ENCODE measurements around the gene LGR4. TPM values are rescaled to one million over a fixed set of nuclear protein-coding genes. Genes with fewer than 3 reads are reported as not detected.
"Not testable (repeated sequence)": the region's sequence is repeated elsewhere in the genome, so short reads cannot be mapped to it uniquely, and the experiment has no call there.

The LGR4 gene, protein sequence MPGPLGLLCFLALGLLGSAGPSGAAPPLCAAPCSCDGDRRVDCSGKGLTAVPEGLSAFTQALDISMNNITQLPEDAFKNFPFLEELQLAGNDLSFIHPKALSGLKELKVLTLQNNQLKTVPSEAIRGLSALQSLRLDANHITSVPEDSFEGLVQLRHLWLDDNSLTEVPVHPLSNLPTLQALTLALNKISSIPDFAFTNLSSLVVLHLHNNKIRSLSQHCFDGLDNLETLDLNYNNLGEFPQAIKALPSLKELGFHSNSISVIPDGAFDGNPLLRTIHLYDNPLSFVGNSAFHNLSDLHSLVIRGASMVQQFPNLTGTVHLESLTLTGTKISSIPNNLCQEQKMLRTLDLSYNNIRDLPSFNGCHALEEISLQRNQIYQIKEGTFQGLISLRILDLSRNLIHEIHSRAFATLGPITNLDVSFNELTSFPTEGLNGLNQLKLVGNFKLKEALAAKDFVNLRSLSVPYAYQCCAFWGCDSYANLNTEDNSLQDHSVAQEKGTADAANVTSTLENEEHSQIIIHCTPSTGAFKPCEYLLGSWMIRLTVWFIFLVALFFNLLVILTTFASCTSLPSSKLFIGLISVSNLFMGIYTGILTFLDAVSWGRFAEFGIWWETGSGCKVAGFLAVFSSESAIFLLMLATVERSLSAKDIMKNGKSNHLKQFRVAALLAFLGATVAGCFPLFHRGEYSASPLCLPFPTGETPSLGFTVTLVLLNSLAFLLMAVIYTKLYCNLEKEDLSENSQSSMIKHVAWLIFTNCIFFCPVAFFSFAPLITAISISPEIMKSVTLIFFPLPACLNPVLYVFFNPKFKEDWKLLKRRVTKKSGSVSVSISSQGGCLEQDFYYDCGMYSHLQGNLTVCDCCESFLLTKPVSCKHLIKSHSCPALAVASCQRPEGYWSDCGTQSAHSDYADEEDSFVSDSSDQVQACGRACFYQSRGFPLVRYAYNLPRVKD
- 0.83 TPM for polyA plus RNA-seq (2012; ENCODE audit: low read depth, missing spikeins)

GRCh38 chr11:27472398-27473016, at the start of gene LGR4:
TSS of gene LGR4 (minus strand) at chr11:27472790. CDS start at chr11:27472302, 488 bp downstream.
- FAIRE-seq (peak; percentile 79), DNase-seq (ENCODE audit: insufficient read length, low spot score) (peak; percentile 73)
- no peak for TF ChIP-seq POLR2A (IDR thresholded peaks at IDR 0.05; ENCODE audit: low read depth, low read length)
- peak; percentile 94 for TF ChIP-seq POU2F2 (IDR thresholded peaks at IDR 0.05; ENCODE audit: low read depth, low read length)
- no peak for TF ChIP-seq TAF1 (IDR thresholded peaks at IDR 0.05; ENCODE audit: low read depth, low read length)
- TF ChIP-seq PAX5 (IDR thresholded peaks at IDR 0.05; ENCODE audit: insufficient read depth, low read length, severe bottlenecking), result no peak
- no peak for TF ChIP-seq SPI1 (IDR thresholded peaks at IDR 0.05; ENCODE audit: low read depth, low read length)

GRCh38 chr11:27520226-27520625, 47.6 kb upstream of the LGR4 start:
- no peak for DNase-seq (ENCODE audit: insufficient read length, low spot score)
- FAIRE-seq, result no peak
- TF ChIP-seq POU2F2 (IDR thresholded peaks at IDR 0.05; ENCODE audit: low read depth, low read length), result no peak
- no peak for TF ChIP-seq PAX5 (IDR thresholded peaks at IDR 0.05; ENCODE audit: insufficient read depth, low read length, severe bottlenecking)
- no peak for TF ChIP-seq TAF1 (IDR thresholded peaks at IDR 0.05; ENCODE audit: low read depth, low read length)
- TF ChIP-seq POLR2A (IDR thresholded peaks at IDR 0.05; ENCODE audit: low read depth, low read length), result no peak
- TF ChIP-seq POLR2AphosphoS5 (IDR thresholded peaks at IDR 0.05; ENCODE audit: low read depth, low read length), result no peak
- no peak for TF ChIP-seq SPI1 (IDR thresholded peaks at IDR 0.05; ENCODE audit: low read depth, low read length)

- TF ChIP-seq POLR2AphosphoS5 (IDR thresholded peaks at IDR 0.05; ENCODE audit: low read depth, low read length), result no peak
- no peak for TF ChIP-seq TAF1 (IDR thresholded peaks at IDR 0.05; ENCODE audit: low read depth, low read length)
- no peak for TF ChIP-seq POU2F2 (IDR thresholded peaks at IDR 0.05; ENCODE audit: low read depth, low read length)
- no peak for TF ChIP-seq SPI1 (IDR thresholded peaks at IDR 0.05; ENCODE audit: low read depth, low read length)
- TF ChIP-seq PAX5 (IDR thresholded peaks at IDR 0.05; ENCODE audit: insufficient read depth, low read length, severe bottlenecking), result no peak
- no peak for TF ChIP-seq POLR2A (IDR thresholded peaks at IDR 0.05; ENCODE audit: low read depth, low read length)
- FAIRE-seq (no peak), DNase-seq (ENCODE audit: insufficient read length, low spot score) (no peak)
Observed at GRCh38 chr11:27518518-27518917, 45.9 kb upstream of the LGR4 start.

DNA sequence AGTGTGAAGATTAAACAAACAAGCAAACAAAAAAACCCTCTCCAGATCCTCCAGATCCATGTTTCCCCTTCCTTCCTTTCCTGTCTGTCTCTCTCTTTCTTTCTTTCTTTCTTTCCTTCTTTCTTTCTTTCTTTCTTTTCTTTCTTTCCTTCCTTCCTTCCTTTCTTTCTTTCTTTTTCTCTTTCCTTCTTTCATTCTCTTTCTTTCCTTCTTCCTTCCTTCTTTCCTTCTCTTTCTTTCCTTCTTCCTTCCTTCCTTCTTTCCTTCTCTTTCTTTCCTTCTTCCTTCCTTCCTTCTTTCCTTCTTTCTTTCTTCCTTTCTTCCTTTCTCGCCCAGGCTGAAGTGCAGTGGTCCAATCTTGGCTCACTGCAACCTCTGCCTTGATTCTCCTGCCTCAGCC, 44.9 kb upstream of the LGR4 start:
- not testable (repeated sequence) for FAIRE-seq

GRCh38 chr11:27514558-27514957, 42.0 kb upstream of the LGR4 start:
- no peak for FAIRE-seq
- DNase-seq (ENCODE audit: insufficient read length, low spot score), result no peak
- TF ChIP-seq POLR2AphosphoS5 (IDR thresholded peaks at IDR 0.05; ENCODE audit: low read depth, low read length) (no peak), POLR2A (IDR thresholded peaks at IDR 0.05; ENCODE audit: low read depth, low read length) (no peak), POU2F2 (IDR thresholded peaks at IDR 0.05; ENCODE audit: low read depth, low read length) (no peak), SPI1 (IDR thresholded peaks at IDR 0.05; ENCODE audit: low read depth, low read length) (no peak), PAX5 (IDR thresholded peaks at IDR 0.05; ENCODE audit: insufficient read depth, low read length, severe bottlenecking) (no peak), TAF1 (IDR thresholded peaks at IDR 0.05; ENCODE audit: low read depth, low read length) (no peak)

More for the DNA sequence above, 44.9 kb upstream of the LGR4 start:
- not testable (repeated sequence) for DNase-seq (ENCODE audit: insufficient read length, low spot score)

GRCh38 chr11:27514076-27514475, 41.5 kb upstream of the LGR4 start:
- DNase-seq (ENCODE audit: insufficient read length, low spot score), result no peak
- TF ChIP-seq POLR2AphosphoS5 (IDR thresholded peaks at IDR 0.05; ENCODE audit: low read depth, low read length) (no peak), SPI1 (IDR thresholded peaks at IDR 0.05; ENCODE audit: low read depth, low read length) (no peak), POLR2A (IDR thresholded peaks at IDR 0.05; ENCODE audit: low read depth, low read length) (no peak), POU2F2 (IDR thresholded peaks at IDR 0.05; ENCODE audit: low read depth, low read length) (no peak)
- no peak for FAIRE-seq

DNA sequence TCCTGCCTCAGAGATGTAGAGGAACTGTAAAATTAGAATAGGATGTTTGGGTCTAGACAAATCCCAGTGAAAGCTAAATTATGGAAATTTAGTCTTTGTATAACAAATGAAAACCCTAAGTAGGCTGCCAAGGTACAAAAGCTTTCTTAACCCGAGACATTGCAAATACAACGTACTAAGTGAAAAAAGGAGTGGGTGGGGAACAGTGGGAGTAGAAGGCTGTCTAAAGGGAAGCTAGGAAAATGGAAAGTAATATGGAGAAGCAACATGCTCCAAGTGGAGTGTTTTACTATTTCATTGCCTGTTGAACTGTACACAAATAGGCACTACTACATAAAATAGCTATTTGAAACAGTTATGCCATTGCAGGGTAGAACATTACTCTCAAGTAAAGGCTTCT, 40.8 kb upstream of the LGR4 start:
- no peak for FAIRE-seq
- TF ChIP-seq TAF1 (IDR thresholded peaks at IDR 0.05; ENCODE audit: low read depth, low read length) (no peak), PAX5 (IDR thresholded peaks at IDR 0.05; ENCODE audit: insufficient read depth, low read length, severe bottlenecking) (no peak), POLR2A (IDR thresholded peaks at IDR 0.05; ENCODE audit: low read depth, low read length) (no peak), SPI1 (IDR thresholded peaks at IDR 0.05; ENCODE audit: low read depth, low read length) (no peak)
- DNase-seq (ENCODE audit: insufficient read length, low spot score), result no peak

DNA sequence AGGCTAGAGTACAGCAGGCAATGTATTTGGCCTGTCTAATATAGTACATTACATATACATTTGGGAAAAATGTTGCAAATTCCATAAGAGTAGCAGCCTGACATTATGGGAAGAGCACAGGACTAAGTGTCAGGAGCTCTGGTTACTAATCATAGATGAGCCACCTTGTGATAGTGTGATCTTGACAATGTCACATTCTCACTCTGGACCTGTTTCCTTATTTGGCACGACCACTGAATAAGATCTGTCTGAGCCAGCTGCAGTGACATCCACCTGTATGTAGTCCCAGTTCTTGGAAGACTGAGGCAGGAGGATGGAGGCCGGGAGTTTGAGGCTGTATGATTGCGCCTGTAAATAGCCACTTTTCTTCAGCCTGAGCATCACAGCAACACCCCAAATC, 39.6 kb upstream of the LGR4 start:
- FAIRE-seq (no peak), DNase-seq (ENCODE audit: insufficient read length, low spot score) (no peak)
- no peak for TF ChIP-seq POLR2A (IDR thresholded peaks at IDR 0.05; ENCODE audit: low read depth, low read length)

GRCh38 chr11:27509908-27510307, 37.3 kb upstream of the LGR4 start:
- DNase-seq (ENCODE audit: insufficient read length, low spot score), result no peak
- no peak for TF ChIP-seq TAF1 (IDR thresholded peaks at IDR 0.05; ENCODE audit: low read depth, low read length)
- no peak for TF ChIP-seq POLR2A (IDR thresholded peaks at IDR 0.05; ENCODE audit: low read depth, low read length)
- no peak for TF ChIP-seq POU2F2 (IDR thresholded peaks at IDR 0.05; ENCODE audit: low read depth, low read length)
- TF ChIP-seq SPI1 (IDR thresholded peaks at IDR 0.05; ENCODE audit: low read depth, low read length), result no peak
- TF ChIP-seq PAX5 (IDR thresholded peaks at IDR 0.05; ENCODE audit: insufficient read depth, low read length, severe bottlenecking), result no peak
- no peak for TF ChIP-seq POLR2AphosphoS5 (IDR thresholded peaks at IDR 0.05; ENCODE audit: low read depth, low read length)
- no peak for FAIRE-seq
